ENCODE results near the gene LAMA5.

Gene LAMA5

DNA sequence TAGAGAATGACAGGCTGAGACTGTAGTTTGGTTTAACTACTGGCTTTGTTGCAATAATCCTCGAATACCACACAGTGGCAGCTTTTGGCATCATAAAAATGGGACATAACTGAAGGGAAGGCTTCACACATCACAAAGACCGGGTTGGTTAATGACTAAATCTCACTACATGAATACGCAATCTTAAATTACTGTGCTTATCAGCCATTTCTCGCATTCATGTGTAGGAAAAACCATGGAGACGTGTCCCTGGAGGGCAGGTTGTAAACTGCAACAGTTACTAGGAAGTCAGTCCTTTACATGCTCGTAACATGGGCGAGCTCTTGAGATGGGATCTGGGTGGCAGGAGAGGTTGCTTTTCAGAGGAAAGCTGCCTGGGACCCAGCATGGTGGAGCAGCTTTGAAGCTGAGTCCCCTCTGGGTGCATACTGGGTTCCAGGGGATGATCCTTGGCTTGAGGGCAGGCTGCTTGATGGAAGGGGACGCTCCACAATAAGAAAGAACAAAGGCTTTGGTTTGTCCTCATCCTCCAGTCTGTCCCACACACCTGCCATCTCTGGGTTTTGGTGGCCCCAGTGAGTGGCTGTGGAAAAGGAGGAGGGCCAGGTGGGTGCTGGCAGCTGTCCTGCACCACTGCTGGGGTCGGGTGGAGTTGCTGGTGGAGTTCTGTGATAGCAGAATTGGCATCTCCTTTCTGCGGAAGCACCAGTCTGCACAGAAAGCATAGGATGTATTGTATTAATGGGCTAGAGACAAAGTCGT lies 21.9 kb upstream of the LAMA5 start:
- Histone ChIP-seq H3K9me3 (ENCODE audit: insufficient read depth, low read length) (no peaks in the 10 kb centered on the region), H3K27ac (ENCODE audit: low read length) (no peak overlapping the region), H2AFZ (ENCODE audit: low read depth, low read length) (no peak overlapping the region), H3K27me3 (ENCODE audit: low read depth, low read length) (no peaks in the 10 kb centered on the region), H3K79me2 (ENCODE audit: low read length) (peaks cover 56% of the 10 kb centered on the region), H3K4me3 (ENCODE audit: low read length) (0 out of 2 replicates have a peak overlapping the region, but pooled peaks have one; percentile 99), H3K36me3 (replicated peaks; ENCODE audit: low read depth, low read length) (peaks cover 30% of the 10 kb centered on the region), H3K4me1 (ENCODE audit: low read length) (peaks cover 17% of the 10 kb centered on the region), H3K4me2 (ENCODE audit: low read length) (peak overlapping the region; percentile 95), H4K20me1 (ENCODE audit: insufficient read depth, low read length) (peaks cover 17% of the 10 kb centered on the region; the same call in 1 of the 2 replicates), H3K9ac (ENCODE audit: low read length) (0 out of 2 replicates have a peak overlapping the region, but pooled peaks have one; percentile 98)
- TF ChIP-seq, protein P1, sequence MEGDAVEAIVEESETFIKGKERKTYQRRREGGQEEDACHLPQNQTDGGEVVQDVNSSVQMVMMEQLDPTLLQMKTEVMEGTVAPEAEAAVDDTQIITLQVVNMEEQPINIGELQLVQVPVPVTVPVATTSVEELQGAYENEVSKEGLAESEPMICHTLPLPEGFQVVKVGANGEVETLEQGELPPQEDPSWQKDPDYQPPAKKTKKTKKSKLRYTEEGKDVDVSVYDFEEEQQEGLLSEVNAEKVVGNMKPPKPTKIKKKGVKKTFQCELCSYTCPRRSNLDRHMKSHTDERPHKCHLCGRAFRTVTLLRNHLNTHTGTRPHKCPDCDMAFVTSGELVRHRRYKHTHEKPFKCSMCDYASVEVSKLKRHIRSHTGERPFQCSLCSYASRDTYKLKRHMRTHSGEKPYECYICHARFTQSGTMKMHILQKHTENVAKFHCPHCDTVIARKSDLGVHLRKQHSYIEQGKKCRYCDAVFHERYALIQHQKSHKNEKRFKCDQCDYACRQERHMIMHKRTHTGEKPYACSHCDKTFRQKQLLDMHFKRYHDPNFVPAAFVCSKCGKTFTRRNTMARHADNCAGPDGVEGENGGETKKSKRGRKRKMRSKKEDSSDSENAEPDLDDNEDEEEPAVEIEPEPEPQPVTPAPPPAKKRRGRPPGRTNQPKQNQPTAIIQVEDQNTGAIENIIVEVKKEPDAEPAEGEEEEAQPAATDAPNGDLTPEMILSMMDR (IDR thresholded peaks at IDR 0.05; ENCODE audit: low read depth, low read length): no peak
- TF ChIP-seq EZH2phosphoT487 (IDR thresholded peaks at IDR 0.05; ENCODE audit: low read depth): no peak

DNA sequence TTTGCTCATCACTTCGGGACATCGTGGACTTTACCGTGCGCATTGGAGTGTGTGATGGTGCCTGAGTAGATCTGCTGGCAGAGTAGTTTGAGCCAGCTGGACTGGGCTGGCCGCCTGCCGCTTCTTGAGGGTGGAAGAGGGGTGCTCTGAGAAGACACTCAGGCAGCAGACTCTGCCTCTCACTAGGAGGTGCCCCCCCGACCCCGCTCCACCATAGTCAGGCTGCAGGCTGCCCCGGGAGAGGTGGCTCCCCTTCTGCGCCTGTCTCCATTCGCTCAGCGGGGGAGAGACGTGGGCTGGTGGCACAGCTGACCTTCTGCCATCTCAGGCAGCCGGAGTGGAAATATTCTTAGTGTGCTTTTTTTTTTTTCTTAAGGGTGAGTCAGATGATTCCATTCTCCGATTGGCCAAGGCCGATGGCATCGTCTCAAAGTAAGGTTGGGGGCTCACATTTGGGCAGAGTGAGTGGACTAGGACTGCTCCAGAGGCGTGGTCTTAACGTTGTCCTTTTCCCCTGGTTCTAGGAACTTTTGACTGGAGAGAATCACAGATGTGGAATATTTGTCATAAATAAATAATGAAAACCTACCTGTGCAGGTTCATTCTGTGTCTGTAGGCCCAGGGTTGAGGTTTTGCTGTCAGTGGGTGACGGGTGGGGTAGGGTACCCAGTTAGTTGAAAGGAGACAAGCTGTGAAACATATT lies 21.0 kb upstream of the LAMA5 start:
- peaks cover 17% of the 10 kb centered on the region; the same call in 1 of the 2 replicates for H4K20me1 ChIP-seq (ENCODE audit: insufficient read depth, low read length)
- H3K27ac ChIP-seq (ENCODE audit: low read length): peak overlapping the region; percentile 60
- peaks cover 17% of the 10 kb centered on the region for H3K4me1 ChIP-seq (ENCODE audit: low read length)
- peaks cover 56% of the 10 kb centered on the region for H3K79me2 ChIP-seq (ENCODE audit: low read length)
- H2AFZ ChIP-seq (ENCODE audit: low read depth, low read length): no peak overlapping the region
- H3K9ac ChIP-seq (ENCODE audit: low read length): peak overlapping the region; percentile 98
- H3K9me3 ChIP-seq (ENCODE audit: insufficient read depth, low read length): no peaks in the 10 kb centered on the region
- H3K4me3 ChIP-seq (ENCODE audit: low read length): peak overlapping the region; percentile 99
- H3K36me3 ChIP-seq (replicated peaks; ENCODE audit: low read depth, low read length): peaks cover 30% of the 10 kb centered on the region
- peak overlapping the region; percentile 95 for H3K4me2 ChIP-seq (ENCODE audit: low read length)
- no peaks in the 10 kb centered on the region for H3K27me3 ChIP-seq (ENCODE audit: low read depth, low read length)
- TF ChIP-seq, protein P1 (IDR thresholded peaks at IDR 0.05; ENCODE audit: low read depth, low read length): no peak
- no peak for TF ChIP-seq EZH2phosphoT487 (IDR thresholded peaks at IDR 0.05; ENCODE audit: low read depth)

DNA sequence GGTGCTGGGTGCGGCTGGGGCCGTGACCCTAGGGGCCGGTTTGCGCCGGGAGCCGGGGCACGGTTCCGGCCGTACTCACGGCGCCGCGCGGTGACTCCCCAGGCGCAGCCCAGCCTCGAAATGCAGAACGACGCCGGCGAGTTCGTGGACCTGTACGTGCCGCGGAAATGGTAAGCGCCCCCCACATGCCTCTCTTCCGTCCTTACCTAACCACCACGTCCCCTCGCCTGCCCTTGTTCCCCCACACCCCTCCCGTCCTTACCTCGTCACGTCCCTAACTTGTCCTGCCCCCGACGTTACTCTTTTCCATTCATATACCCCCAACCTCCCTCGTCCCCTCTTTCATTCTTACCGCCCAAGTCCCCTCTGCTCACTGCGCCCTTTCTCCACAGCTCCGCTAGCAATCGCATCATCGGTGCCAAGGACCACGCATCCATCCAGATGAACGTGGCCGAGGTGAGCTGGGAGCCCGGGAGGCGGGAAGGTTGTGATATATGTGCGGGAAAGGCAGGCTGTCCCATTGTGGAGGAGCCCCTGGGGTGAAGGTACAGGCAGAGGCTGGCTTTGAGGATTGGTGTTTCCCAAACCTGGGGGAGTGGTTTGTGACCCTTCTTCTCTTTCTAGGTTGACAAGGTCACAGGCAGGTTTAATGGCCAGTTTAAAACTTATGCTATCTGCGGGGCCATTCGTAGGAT lies 20.3 kb upstream of the LAMA5 start:
- H2AFZ ChIP-seq (ENCODE audit: low read depth, low read length): no peak overlapping the region

More for the DNA sequence above, 20.3 kb upstream of the LAMA5 start:
- TF ChIP-seq, protein P1 (IDR thresholded peaks at IDR 0.05; ENCODE audit: low read depth, low read length): no peak
- TF ChIP-seq EZH2phosphoT487 (IDR thresholded peaks at IDR 0.05; ENCODE audit: low read depth): no peak
- H3K4me1 ChIP-seq (ENCODE audit: low read length): peaks cover 17% of the 10 kb centered on the region
- H3K9ac ChIP-seq (ENCODE audit: low read length): peak overlapping the region; percentile 98
- peak overlapping the region; percentile 99 for H3K4me3 ChIP-seq (ENCODE audit: low read length)
- no peaks in the 10 kb centered on the region for H3K27me3 ChIP-seq (ENCODE audit: low read depth, low read length)
- peak overlapping the region; percentile 95 for H3K4me2 ChIP-seq (ENCODE audit: low read length)
- peaks cover 17% of the 10 kb centered on the region; the same call in 1 of the 2 replicates for H4K20me1 ChIP-seq (ENCODE audit: insufficient read depth, low read length)
- H3K27ac ChIP-seq (ENCODE audit: low read length): peak overlapping the region; percentile 60
- no peaks in the 10 kb centered on the region for H3K9me3 ChIP-seq (ENCODE audit: insufficient read depth, low read length)
- peaks cover 31% of the 10 kb centered on the region for H3K36me3 ChIP-seq (replicated peaks; ENCODE audit: low read depth, low read length)
- H3K79me2 ChIP-seq (ENCODE audit: low read length): peaks cover 56% of the 10 kb centered on the region

Measured in OCI-LY3 (cell line).